NCI-H1436 (cell line): ENCODE results near the gene STK35.
"Not testable (repeated sequence)": the region's sequence is repeated elsewhere in the genome, so short reads cannot be mapped to it uniquely, and the experiment has no call there.

Source experiments
- DNase-seq: peaks from one replicate; lab custom pipeline; 2025; lab: John Stamatoyannopoulos, UW

STK35 gene

GRCh38 chr20:2162823-2163166, 61.2 kb downstream of the STK35 start:
- DNase-seq = no peak

GRCh38 chr20:2163312-2163711, 61.7 kb downstream of the STK35 start:
- no peak for DNase-seq

- DNase-seq = no peak
Measured at GRCh38 chr20:2163757-2164156, 62.1 kb downstream of the STK35 start.

- no peak for DNase-seq
Measured at GRCh38 chr20:2164421-2164820, 62.8 kb downstream of the STK35 start.

GRCh38 chr20:2164966-2165365, 63.3 kb downstream of the STK35 start:
- DNase-seq = no peak

- DNase-seq = no peak
Measured at GRCh38 chr20:2165871-2166270, 64.2 kb downstream of the STK35 start.

GRCh38 chr20:2167112-2167511, 65.5 kb downstream of the STK35 start:
- DNase-seq = no peak

GRCh38 chr20:2168946-2169345, 67.3 kb downstream of the STK35 start:
- no peak for DNase-seq

GRCh38 chr20:2169456-2170088, 67.9 kb downstream of the STK35 start:
- no peak for DNase-seq

- DNase-seq = no peak
Measured at GRCh38 chr20:2170404-2170803, 68.8 kb downstream of the STK35 start.

GRCh38 chr20:2171266-2171790, 69.7 kb downstream of the STK35 start:
- DNase-seq = no peak

GRCh38 chr20:2171840-2172239, 70.2 kb downstream of the STK35 start:
- not testable (repeated sequence) for DNase-seq

- DNase-seq = peak; percentile 44
Measured at GRCh38 chr20:2172305-2173175, 70.9 kb downstream of the STK35 start.

GRCh38 chr20:2173186-2173585, 71.6 kb downstream of the STK35 start:
- DNase-seq = no peak

GRCh38 chr20:2174067-2174466, 72.4 kb downstream of the STK35 start:
- no peak for DNase-seq

- no peak for DNase-seq
Measured at GRCh38 chr20:2176946-2177345, 75.3 kb downstream of the STK35 start.

- no peak for DNase-seq
Measured at GRCh38 chr20:2178318-2179232, 76.9 kb downstream of the STK35 start.

- DNase-seq = no peak
Measured at GRCh38 chr20:2179233-2179580, 77.6 kb downstream of the STK35 start.

- DNase-seq = no peak
Measured at GRCh38 chr20:2179949-2180348, 78.3 kb downstream of the STK35 start.

- no peak for DNase-seq
Measured at GRCh38 chr20:2183381-2183780, 81.8 kb downstream of the STK35 start.

GRCh38 chr20:2184933-2185332, 83.3 kb downstream of the STK35 start:
- DNase-seq = not testable (repeated sequence)

GRCh38 chr20:2195614-2196013, 94.0 kb downstream of the STK35 start:
- no peak for DNase-seq
